NCI-H82 treated with DMSO at 0.1 percent for 48 hours (cell line): ENCODE results near the gene CGB1.
A peak's percentile ranks its signal among the peaks of the same experiment; 100 is the strongest.
"Not testable (repeated sequence)": the region's sequence is repeated elsewhere in the genome, so short reads cannot be mapped to it uniquely, and the experiment has no call there.

Experiments
- DNase-seq: peaks from one replicate; lab custom pipeline; 2025; ENCODE audit not compliant: unreplicated experiment; lab: John Stamatoyannopoulos, UW

CGB1 gene

DNA sequence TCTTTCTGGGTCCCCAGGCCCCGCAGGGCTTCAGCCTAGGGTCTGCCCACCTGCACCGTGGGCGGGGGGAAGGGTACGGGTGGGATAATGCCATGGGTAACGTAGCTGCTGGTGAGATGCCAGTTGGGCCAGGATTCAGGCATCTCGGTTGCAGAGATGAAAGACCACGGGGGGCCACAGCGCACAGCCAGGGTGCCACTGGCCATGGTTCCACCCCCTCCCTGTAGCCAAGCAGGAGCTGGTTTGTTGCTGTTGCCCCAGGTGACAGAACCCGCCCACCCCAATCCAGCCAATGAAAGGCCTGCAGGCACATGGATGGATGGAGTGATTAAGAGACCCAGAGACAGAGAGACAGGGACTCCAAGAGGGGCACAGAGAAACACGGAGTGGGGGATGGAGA lies 21.9 kb upstream of the CGB1 start:
- no peak for DNase-seq

DNA sequence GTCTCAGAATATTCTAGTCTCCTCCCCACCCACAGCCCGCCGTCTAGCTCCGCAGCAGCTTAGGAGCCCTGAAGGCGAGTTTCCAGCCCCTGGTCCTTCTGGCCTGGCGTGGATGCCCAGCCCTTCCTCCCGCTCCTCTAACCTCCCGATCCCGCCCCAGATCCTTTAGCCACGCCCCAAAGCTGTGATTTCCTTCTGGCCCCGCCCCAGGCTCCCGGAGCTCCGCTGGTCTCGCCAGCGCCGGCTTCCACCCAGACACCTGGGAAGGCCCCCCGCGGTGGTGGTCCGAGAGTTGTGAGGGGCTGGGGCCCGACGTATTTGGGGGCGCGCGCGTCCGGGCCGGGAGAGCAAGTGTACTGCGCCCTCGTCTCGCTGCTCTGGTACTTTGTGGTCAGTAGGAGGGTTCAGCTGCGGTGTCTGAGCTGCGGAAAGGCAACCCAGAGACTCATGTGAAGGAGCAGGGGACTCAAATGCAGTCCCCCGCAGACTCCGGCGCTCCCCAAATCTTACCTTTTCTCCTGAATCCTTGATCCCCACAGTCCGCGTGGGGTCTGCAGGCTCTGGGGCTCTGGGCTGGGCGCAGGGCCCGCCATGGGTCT lies 21.0 kb upstream of the CGB1 start, which contains the start of gene CGB7:
Gene CGB7, minus strand, starts transcription at position 114 of the 599 bp plus-strand sequence. CDS start 2,374 bp downstream, outside the sequence.
- peak; percentile 74 for DNase-seq

DNA sequence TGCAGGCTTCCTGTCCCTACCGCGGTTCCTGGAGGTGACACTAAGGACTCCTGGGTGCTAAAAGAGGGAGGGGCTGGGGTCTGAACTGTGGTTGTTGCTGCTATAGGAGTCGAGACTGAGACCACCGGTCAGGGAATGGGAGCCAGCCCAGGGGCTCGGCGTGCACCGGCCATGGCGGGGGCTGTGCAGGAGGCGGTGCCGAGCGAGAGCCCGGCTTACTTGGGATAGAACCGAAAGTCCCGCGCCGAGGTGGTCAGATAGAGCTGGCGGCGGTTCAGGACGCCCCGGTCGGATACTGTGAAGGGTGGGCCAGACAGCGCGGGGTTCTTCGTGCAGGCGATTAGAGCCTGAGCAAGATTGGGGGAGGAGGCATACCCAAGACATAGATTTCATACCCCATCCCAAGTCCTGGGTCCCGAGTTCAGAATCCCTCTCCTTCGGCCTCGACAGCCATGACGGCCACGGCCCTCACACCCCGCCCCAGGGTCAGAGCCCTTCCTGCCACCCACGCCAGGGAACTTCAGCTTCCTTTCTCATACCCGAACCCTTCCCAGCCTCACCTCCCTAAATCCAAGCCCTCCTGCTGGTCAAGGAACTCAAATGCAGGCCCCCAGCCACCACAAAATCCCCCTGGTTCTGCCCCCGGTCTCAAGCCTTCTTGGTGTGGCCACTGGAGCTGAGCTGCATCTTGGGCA lies 20.4 kb upstream of the CGB1 start:
- not testable (repeated sequence) for DNase-seq

DNA sequence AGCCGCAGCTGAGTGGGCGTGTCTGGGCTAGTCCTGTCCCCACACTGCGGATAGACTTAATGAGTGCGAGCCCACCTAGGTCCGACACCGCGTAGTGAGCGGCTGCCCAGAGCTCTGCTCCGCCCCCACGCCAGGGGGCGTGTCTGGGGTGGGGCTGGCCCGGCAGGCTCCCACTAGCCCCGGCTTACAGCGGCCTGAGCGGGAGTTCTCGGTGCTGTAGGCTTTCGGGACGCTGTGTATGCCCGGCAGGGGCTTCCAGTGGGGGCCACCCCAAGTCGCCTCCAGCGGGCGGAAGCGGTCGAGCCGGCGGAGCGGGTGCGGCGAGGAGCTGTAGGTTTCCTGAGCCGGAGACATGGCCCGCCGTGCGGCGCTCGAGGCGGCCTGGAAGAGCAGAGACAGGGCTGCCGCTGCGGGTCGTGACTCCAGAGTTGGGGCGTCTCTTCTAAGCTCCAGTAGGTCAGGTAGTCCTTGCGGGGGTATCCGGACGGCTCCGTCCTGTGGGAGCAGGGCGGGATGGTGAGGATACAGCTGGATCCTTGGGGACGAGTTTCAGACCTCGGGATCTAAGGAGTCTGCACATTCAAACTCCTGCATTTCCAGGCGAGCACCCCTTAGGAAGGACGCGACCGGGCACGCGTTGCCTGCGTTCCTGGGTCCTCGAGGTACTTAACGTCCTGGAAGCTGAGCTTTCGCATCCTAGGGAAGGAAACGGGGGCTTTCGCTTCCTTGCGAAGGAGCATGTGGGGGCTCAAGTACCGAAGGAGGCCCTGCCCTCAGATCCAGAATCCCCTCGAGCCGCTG lies 19.6 kb upstream of the CGB1 start:
- DNase-seq: peak; percentile 15

DNA sequence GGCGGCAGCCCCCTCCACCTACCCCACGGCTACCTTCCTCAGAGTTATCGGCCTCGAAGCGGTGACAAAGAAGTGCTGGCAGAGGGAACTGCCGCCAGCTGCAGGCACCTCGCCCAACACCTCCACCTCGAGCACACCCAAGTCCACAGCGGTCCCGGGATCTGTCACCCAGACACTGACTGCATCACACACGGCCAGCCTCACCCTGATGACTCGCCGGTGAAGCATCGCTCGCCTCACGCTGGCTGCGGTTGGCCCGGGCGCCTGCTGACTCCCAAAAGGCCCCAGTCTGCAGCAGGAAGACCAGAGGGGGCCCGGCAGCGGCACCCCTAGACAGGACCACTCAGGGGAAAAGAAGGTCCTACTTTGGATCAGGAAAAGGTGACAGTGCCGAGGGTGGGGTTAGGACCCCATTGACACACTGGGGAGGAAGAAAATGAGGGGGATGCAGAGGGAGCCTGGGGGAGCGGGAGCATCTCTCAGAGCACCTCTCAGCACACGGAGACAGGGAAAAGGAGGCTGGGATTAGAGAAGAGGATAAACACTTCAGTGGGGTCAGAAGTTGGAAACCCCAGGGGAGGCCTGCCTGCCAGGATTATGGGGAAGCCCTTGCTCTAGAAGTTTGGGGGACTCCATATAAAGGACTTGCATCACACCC lies 13.8 kb upstream of the CGB1 start:
- DNase-seq: not testable (repeated sequence)

DNA sequence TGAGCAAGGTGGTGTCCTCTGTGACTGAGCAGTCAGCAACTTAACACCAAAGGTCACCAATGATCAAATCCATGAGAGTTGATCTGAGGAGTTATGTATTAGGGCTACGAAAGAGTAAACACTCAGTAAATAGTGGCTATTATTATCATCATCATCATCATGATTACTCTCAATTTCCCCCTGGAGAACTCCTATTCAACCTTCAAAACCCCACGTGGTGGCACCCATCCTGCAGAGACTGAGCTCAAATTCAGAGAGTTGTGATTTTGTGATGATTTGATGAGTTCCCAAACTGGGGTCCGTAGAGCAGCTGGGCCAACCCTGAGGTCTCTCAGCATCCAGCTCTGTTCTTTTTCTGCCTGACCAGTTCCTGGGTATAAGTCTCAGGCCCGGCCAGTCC lies 13.1 kb upstream of the CGB1 start:
- DNase-seq: not testable (repeated sequence)

DNA sequence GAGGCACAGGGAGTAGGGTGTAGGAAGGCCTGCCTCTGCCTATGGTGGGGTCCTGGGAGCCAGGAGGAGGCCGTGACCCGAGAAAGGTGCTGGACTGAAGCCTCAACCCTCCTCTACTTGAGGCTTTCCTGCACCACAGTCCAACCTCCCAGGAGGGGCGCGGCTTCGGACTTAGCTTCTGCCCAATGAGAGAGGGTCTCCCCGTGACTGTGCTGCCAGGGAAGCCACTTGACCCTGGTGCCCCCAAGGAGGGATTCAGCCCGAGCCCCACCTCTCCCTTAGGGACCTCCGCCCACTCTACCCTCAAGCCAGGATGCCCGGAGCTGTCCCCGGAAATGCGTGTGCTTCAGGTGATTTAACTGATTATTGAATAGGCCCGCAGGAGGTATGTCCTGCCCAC lies 12.3 kb upstream of the CGB1 start, which contains the start of gene CGB8:
Gene CGB8, minus strand, starts transcription at position 101 of the 400 bp plus-strand sequence. CDS start 372 bp downstream, outside the sequence.
- DNase-seq: not testable (repeated sequence)

DNA sequence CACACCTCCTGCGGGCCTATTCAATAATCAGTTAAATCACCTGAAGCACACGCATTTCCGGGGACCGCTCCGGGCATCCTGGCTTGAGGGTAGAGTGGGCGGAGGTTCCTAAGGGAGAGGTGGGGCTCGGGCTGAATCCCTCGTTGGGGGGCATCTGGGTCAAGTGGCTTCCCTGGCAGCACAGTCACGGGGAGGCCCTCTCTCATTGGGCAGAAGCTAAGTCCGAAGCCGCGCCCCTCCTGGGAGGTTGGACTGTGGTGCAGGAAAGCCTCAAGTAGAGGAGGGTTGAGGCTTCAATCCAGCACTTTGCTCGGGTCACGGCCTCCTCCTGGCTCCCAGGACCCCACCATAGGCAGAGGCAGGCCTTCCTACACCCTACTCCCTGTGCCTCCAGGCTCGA lies 6.9 kb upstream of the CGB1 start, which contains the start of gene CGB5:
Gene CGB5, plus strand, starts transcription at position 301 of the 400 bp plus-strand sequence. CDS start 362 bp downstream, outside the sequence.
- not testable (repeated sequence) for DNase-seq

DNA sequence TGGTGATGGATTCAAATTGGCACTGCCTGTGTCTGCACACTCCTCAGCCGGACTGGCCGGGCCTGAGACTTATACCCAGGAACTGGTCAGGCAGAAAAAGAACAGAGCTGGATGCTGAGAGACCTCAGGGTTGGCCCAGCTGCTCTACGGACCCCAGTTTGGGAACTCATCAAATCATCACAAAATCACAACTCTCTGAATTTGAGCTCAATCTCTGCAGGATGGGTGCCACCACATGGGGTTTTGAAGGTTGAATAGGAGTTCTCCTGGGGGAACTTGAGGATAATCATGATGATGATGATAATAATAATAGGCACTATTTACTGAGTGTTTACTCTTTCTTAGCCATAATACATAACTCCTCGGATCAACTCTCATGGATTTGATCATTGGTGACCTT lies 6.0 kb upstream of the CGB1 start:
- not testable (repeated sequence) for DNase-seq

DNA sequence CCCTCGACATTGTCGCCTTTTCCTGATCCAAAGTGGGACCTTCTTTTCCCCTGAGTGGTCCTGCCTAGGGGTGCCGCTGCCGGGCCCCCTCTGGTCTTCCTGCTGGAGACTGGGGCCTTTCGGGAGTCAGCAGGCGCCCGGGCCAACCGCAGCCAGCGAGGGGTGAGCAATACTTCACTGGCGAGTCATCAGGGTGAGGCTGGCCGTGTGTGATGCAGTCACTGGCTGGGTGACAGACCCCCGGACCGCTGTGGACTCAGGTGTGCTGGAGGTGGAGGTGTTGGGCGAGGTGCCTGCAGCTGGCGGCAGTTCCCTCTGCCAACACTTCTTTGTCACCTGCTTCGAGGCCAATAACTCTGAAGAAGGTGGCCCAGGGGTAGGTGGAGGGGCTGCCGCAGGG lies 5.5 kb upstream of the CGB1 start:
- no peak for DNase-seq

DNA sequence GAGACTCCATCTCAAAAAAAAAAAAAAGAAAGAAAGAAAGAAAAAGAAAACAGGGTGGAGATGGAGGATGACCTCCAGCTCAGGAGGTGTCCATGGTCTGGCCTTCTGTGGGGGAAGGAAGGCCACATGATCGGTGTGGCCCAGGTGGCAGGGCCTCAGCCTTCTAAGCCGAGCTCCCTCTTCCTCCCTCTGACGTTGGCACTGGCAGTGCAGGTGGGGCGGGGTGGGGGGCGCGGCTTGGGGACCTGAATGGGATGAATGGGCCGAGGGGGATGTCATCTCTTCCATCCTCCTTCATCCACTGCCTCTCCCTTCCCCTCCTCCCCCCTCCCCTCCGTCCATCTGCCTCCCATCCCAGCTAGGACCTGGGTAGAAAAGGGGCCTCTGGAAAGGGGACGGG lies 3.0 kb upstream of the CGB1 start:
- DNase-seq: not testable (repeated sequence)

DNA sequence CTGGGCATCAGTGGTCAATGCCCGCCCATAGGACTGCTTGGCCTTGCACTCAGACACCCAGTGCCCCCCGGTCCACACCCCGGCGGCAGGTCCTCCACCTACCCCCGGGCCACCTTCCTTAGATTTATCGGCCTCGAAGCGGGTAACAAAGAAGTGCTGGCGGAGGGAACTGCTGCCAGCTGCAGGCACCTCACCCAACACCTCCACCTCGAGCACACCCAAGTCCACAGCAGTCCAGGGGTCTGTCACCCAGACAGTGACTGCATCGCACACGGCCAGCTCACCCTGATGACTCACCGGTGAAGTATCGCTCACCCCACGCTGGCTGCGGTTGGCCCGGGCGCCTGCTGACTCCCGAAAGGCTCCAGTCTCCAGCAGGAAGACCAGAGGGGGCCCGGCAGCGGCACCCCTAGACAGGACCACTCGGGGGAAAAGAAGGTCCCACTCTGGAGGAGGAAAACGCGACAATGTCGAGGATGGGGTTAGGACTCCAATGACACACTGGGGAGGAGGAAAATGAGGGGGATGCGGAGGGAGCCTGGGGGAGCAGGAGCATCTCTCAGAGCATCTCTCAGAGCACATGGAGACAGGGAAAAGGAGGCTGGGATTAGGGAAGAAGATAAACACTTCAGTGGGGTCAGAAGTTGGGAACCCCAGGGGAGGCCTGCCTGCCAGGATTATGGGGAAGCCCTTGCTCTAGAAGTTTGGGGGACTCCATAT lies 2.0 kb upstream of the CGB1 start:
- DNase-seq: not testable (repeated sequence)

DNA sequence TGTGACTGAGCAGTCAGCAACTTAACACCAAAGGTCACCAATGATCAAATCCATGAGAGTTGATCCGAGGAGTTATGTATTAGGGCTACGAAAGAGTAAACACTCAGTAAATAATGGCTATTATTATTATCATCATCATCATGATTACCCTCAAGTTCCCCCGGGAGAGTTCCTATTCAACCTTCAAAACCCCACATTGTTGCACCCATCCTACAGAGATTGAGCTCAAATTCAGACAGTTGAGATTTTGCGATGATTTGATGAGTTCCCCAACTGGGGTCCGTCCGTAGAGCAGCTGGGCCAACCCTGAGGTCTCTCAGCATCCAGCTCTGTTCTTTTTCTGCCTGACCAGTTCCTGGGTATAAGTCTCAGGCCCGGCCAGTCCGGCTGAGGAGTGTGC lies 1.4 kb upstream of the CGB1 start:
- not testable (repeated sequence) for DNase-seq

DNA sequence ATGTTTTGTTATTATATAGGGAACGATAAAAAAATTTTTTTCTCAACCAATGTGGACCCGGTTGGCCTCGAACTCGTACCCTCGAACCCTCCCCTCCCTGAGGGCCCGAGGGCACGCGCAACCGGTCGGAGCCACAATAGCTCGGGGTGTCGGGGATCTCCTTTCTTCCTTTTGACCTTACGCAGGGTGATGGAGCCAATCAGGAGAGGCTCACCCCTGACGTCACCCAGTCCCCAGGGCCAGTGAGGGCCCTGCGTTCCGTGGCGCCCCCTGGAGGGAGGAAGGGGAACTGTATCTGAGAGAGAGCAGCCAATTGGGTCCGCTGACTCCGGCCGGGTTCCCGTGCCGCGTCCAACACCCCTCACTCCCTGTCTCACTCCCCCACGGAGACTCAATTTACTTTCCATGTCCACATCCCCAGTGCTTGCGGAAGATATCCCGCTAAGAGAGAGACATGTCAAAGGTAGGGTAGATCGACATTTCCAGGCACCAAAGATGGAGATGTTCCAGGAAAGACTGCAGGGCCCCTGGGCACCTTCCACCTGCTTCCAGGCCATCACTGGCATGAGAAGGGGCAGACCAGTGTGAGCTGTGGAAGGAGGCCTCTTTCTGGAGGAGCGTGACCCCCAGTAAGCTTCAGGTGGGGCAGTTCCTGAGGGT lies 4.9 kb downstream of the CGB1 start, which contains the start of gene CGB2:
Gene CGB2, plus strand, starts transcription at position 249 of the 660 bp plus-strand sequence. Its CDS starts 206 bp downstream, at position 455.
- DNase-seq: peak; percentile 66

DNA sequence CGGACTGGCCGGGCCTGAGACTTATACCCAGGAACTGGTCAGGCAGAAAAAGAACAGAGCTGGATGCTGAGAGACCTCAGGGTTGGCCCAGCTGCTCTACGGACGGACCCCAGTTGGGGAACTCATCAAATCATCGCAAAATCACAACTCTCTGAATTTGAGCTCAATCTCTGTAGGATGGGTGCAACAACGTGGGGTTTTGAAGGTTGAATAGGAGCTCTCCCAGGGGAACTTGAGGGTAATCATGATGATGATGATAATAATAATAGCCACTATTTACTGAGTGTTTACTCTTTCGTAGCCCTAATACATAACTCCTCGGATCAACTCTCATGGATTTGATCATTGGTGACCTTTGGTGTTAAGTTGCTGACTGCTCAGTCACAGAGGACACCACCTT lies 6.4 kb downstream of the CGB1 start:
- DNase-seq: not testable (repeated sequence)

DNA sequence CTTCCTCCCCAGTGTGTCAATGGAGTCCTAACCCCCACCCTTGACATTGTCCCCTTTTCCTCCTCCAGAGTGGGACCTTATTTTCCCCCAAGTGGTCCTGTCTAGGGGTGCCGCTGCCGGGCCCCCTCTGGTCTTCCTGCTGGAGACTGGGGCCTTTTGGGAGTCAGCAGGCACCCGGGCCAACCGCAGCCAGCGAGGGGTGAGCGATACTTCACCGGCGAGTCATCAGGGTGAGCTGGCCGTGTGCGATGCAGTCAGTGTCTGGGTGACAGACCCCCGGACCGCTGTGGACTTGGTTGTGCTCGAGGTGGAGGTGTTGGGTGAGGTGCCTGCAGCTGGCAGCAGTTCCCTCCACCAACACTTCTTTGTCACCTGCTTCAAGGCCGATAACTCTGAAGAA lies 6.9 kb downstream of the CGB1 start:
- DNase-seq: not testable (repeated sequence)

DNA sequence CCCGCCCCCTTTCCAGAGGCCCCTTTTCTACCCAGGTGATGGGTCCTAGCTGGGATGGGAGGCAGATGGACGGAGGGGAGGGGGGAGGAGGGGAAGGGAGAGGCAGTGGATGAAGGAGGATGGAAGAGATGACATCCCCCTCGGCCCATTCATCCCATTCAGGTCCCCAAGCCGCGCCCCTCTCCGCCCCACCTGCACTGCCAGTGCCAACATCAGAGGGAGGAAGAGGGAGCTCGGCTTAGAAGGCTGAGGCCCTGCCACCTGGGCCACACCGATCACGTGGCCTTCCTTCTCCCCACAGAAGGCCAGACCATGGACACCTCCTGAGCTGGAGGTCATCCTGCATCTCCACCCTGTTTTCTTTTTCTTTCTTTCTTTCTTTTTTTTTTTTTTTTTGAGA lies 8.0 kb downstream of the CGB1 start:
- DNase-seq: not testable (repeated sequence)

DNA sequence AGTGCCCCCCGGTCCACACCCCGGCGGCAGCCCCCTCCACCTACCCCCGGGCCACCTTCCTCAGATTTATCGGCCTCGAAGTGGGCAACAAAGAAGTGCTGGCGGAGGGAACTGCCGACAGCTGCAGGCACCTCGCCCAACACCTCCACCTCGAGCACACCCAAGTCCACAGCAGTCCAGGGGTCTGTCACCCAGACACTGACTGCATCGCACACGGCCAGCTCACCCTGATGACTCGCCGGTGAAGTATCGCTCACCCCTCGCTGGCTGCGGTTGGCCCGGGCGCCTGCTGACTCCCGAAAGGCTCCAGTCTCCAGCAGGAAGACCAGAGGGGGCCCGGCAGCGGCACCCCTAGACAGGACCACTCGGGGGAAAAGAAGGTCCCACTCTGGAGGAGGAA lies 11.1 kb downstream of the CGB1 start:
- not testable (repeated sequence) for DNase-seq

DNA sequence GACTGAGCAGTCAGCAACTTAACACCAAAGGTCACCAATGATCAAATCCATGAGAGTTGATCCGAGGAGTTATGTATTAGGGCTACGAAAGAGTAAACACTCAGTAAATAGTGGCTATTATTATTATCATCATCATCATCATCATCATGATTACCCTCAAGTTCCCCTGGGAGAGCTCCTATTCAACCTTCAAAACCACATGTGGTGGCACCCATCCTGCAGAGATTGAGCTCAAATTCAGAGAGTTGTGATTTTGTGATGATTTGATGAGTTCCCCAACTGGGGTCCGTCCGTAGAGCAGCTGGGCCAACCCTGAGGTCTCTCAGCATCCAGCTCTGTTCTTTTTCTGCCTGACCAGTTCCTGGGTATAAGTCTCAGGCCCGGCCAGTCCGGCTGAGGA lies 11.6 kb downstream of the CGB1 start:
- not testable (repeated sequence) for DNase-seq

DNA sequence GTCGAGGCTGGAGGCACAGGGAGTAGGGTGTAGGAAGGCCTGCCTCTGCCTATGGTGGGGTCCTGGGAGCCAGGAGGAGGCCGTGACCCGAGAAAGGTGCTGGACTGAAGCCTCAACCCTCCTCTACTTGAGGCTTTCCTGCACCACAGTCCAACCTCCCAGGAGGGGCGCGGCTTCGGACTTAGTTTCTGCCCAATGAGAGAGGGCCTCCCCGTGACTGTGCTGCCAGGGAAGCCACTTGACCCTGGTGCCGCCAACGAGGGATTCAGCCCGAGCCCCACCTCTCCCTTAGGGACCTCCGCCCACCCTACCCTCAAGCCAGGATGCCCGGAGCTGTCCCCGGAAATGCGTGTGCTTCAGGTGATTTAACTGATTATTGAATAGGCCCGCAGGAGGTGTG lies 12.5 kb downstream of the CGB1 start, which contains the start of gene CGB3:
Gene CGB3, minus strand, starts transcription at position 101 of the 400 bp plus-strand sequence. CDS start 362 bp downstream, outside the sequence.
- DNase-seq: not testable (repeated sequence)
